ENCODE measurements around the gene SLC13A2.

DNA sequence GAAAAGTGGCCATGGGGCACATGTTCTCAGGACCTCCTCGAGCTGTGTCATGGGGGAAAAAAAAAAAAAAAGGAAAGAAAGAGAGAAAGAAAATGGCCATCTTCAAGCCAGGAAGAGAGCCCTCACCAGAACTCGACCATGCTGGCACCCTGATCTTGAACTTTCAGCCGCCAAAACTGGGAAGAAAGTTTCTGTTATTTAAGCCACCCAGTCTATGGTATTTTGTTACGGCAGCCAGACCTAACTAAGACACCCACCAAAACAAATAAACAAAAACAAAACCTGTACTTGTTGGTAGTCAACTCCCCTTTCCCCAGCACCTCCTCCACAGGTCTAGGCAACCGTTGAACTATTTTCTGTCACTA lies 26.1 kb upstream of the SLC13A2 start:
- TF ChIP-seq POLR2A (IDR thresholded peaks at IDR 0.05), result no peak
- TF ChIP-seq, protein P1, sequence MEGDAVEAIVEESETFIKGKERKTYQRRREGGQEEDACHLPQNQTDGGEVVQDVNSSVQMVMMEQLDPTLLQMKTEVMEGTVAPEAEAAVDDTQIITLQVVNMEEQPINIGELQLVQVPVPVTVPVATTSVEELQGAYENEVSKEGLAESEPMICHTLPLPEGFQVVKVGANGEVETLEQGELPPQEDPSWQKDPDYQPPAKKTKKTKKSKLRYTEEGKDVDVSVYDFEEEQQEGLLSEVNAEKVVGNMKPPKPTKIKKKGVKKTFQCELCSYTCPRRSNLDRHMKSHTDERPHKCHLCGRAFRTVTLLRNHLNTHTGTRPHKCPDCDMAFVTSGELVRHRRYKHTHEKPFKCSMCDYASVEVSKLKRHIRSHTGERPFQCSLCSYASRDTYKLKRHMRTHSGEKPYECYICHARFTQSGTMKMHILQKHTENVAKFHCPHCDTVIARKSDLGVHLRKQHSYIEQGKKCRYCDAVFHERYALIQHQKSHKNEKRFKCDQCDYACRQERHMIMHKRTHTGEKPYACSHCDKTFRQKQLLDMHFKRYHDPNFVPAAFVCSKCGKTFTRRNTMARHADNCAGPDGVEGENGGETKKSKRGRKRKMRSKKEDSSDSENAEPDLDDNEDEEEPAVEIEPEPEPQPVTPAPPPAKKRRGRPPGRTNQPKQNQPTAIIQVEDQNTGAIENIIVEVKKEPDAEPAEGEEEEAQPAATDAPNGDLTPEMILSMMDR (IDR thresholded peaks at IDR 0.05 in 4 of 5, conservative IDR thresholded peaks at IDR 0.05 in 1 of 5), result no peak

All from gastrocnemius medialis (tissue), 4 donors.